ENCODE measurements around the gene LRRC15.

DNA sequence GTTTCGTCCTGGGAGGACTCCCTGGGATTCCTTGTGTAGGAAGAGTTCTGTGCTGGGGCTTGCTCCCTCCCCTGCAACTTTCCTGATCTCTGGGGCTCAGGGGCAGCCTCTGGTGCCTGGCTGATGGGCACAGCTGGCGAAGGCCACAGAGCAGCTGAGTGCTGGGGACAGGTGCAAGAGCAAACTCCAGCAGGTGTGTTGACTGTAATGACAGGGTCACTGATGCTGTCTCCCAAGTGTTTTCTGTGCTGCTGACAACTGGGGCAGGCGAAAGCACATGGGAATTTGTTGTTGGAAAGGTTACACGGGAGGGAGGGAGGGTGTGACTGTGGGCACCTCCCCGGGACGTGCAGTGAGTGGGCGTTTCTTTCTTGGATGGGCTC lies 40.0 kb downstream of the LRRC15 start:
- TF ChIP-seq CTCF (IDR thresholded peaks at IDR 0.05; ENCODE audit: low read length) = no peak
- no peak for TF ChIP-seq EZH2 (IDR thresholded peaks at IDR 0.05; ENCODE audit: borderline replicate concordance, low read length)

Data from OCI-LY1 (cell line).